Activated T-helper 17 cell treated with anti-CD3 and anti-CD28 coated beads, Interleukin-2, amount 50 U/mL, for 72 hours (primary cell): ENCODE measurements around the gene APOE. TPM values are rescaled to one million over a fixed set of nuclear protein-coding genes. Genes with fewer than 3 reads are reported as not detected.
A peak's percentile ranks its signal among the peaks of the same experiment; 100 is the strongest.
"Not testable (repeated sequence)": the region's sequence is repeated elsewhere in the genome, so short reads cannot be mapped to it uniquely, and the experiment has no call there.

Experiments used
- ATAC-seq: fragments of 150-1000 bp; cut with Tn5 transposase; replicated peaks from 2 replicates; pipeline ENCODE4 v1.10.0; 2021; ENCODE audit warnings: mild to moderate bottlenecking, moderate library complexity
- H3K27ac Mint-ChIP-seq: one replicate; pipeline ENCODE4 v1.8.0; 2022; ENCODE audit warnings: mixed read lengths
- H3K27me3 Mint-ChIP-seq: one replicate; pipeline ENCODE4 v1.8.0; 2022; ENCODE audit warnings: mixed read lengths
- H3K36me3 Mint-ChIP-seq: one replicate; pipeline ENCODE4 v1.8.0; 2022; ENCODE audit warnings: low read depth, mild to moderate bottlenecking, mixed read lengths
- H3K4me1 Mint-ChIP-seq: one replicate; pipeline ENCODE4 v1.8.0; 2022; ENCODE audit warnings: mixed read lengths
- H3K4me3 Mint-ChIP-seq: one replicate; pipeline ENCODE4 v1.8.0; 2022; ENCODE audit warnings: mild to moderate bottlenecking, mixed read lengths
- H3K9me3 Mint-ChIP-seq: one replicate; pipeline ENCODE4 v1.8.0; 2022; ENCODE audit warnings: mixed read lengths
- total RNA-seq, 2 donors: library from RNA; stranded (reverse); gene quantifications; one replicate each; pipeline ENCODE4 v1.2.3, GENCODE V29; 2022

The APOE gene
- total RNA-seq, 2 donors from 2014 or later: 0.91 to 2.2 TPM

DNA sequence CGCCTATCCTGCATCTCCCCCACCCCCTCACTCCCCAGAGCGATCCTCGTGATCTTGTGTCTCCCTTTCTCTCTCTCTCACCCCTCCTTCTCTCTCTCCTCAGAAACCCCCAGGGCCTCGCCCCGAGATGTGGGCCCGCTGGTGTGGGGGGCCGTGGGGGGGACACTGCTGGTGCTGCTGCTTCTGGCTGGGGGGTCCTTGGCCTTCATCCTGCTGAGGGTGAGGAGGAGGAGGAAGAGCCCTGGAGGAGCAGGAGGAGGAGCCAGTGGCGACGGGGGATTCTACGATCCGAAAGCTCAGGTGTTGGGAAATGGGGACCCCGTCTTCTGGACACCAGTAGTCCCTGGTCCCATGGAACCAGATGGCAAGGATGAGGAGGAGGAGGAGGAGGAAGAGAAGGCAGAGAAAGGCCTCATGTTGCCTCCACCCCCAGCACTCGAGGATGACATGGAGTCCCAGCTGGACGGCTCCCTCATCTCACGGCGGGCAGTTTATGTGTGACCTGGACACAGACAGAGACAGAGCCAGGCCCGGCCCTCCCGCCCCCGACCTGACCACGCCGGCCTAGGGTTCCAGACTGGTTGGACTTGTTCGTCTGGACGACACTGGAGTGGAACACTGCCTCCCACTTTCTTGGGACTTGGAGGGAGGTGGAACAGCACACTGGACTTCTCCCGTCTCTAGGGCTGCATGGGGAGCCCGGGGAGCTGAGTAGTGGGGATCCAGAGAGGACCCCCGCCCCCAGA, 27.3 kb upstream of the APOE start:
- ATAC-seq: no peak
- Mint-ChIP-seq H3K9me3 (no peaks in the 10 kb centered on the region), H3K4me1 (peaks cover 11% of the 10 kb centered on the region), H3K27ac (no peak overlapping the region), H3K4me3 (no peak overlapping the region), H3K36me3 (no peaks in the 10 kb centered on the region), H3K27me3 (no peaks in the 10 kb centered on the region)

DNA sequence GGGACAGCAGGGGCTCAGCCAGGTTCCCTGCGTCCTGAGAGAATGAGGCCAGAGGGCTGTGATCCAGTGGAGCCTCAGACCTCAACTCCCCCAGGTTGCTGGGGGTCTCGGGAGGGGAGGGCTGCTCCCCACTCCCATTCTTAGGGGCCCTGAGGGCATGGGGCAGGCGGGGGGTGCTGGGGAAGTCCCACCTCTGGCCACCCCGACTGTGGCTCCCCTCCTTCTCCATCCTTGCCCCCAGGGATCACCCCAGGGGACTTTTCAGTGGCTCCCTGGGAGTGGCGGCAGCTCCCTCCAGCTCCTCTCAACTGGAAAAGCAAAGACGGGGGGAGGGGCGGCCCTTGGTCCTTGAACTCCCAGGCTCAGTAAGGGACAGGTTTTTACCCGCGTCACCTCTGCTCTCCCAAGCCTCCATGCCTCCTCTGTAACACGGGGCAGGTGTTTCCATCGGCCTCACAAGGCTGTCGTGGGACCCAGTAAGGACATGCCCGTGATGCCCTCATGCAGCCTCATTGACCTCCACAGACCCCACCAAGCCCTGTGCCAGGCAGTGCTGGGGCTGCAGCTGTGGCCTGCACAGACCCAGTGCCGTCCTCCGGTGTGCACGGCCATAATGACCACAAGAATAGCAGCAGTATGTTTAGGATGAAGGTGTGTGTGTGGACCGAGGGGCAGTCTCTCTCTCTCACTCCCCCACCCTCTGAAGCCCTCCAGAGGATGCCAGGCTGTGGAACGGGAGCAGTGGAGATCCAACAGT, 26.1 kb upstream of the APOE start:
- H3K36me3 Mint-ChIP-seq: no peaks in the 10 kb centered on the region
- ATAC-seq: no peak
- no peaks in the 10 kb centered on the region for H3K9me3 Mint-ChIP-seq
- H3K4me1 Mint-ChIP-seq: peaks cover 12% of the 10 kb centered on the region
- no peak overlapping the region for H3K4me3 Mint-ChIP-seq
- no peak overlapping the region for H3K27ac Mint-ChIP-seq
- H3K27me3 Mint-ChIP-seq: no peaks in the 10 kb centered on the region

DNA sequence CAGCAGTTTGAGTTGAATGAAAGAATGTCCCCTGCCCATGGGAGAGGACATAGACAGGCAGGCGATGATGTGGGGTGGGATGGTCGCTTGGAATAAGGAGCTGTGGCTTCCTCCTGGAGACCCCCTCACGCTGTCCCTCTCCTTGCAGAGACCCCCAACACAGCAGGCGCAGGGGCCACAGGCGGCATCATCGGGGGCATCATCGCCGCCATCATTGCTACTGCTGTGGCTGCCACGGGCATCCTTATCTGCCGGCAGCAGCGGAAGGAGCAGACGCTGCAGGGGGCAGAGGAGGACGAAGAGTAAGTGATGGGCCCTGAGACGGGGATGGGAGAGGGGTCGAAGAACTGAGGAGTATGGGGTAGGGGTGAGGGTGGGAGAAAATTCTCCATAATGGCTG, 23.5 kb upstream of the APOE start:
- ATAC-seq: no peak
- Mint-ChIP-seq H3K27ac (no peak overlapping the region), H3K4me3 (no peak overlapping the region), H3K27me3 (no peaks in the 10 kb centered on the region), H3K36me3 (no peaks in the 10 kb centered on the region), H3K4me1 (peaks cover 7% of the 10 kb centered on the region), H3K9me3 (no peaks in the 10 kb centered on the region)

DNA sequence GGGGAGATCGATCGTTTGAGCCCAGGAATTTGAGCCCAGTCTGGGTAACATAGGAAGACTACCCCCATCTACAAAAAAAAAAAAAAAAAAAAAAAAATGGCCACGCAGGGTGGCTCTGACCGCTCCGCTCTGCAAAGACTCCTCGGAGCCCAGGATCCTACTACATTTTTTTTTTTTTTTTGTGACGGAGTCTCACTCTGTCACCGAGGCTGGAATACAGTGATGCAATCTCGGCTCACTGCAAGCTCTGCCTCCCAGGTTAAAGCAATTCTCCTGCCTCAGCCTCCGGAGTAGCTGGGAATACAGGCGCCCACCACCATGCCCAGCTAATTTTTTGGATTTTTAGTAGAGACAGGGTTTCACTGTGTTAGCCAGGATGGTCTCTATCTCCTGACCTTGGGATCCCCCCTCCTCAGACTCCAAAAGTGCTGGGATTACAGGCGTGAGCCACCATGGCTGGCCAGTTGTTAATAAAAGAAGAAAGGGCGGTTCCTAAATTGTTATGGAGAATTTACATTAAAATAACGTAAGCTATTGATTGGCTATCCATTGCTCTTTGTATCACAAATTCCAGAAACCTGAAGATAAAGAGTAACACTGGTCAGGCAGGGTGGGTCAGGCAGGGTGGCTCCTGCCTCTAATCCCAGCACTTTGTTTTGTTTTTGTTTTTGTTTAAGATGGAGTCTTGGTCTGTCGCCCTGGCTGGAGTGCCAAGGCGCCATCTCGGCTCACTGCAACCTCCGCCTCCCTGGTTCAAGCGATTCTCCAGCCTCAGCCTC, 22.8 kb upstream of the APOE start:
- H3K27me3 Mint-ChIP-seq, H3K4me1 Mint-ChIP-seq, H3K36me3 Mint-ChIP-seq, H3K4me3 Mint-ChIP-seq, H3K9me3 Mint-ChIP-seq, ATAC-seq, H3K27ac Mint-ChIP-seq: not testable (repeated sequence)

DNA sequence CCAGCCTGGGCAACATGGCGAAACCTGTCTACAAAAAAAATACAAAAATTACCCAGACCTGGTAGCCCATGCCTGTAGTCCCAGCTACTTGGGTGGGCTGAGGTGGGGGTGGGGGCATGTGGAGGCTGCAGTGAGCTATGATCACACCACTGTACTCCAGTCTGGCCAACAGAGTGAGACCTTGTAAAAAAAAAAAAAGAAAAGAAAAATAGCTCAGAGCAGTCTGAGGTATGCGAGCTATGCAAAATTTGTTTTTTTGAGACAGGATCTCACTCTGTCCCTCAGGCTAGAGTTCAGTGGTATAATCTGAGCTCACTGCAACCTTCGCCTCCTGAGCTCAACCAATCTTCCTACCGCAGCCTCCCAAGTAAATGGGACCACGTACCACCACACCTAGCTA, 21.7 kb upstream of the APOE start:
- Mint-ChIP-seq H3K27me3 (no peaks in the 10 kb centered on the region), H3K36me3 (no peaks in the 10 kb centered on the region), H3K4me3 (no peak overlapping the region), H3K4me1 (peaks cover 4% of the 10 kb centered on the region), H3K27ac (no peak overlapping the region), H3K9me3 (no peaks in the 10 kb centered on the region)
- no peak for ATAC-seq

DNA sequence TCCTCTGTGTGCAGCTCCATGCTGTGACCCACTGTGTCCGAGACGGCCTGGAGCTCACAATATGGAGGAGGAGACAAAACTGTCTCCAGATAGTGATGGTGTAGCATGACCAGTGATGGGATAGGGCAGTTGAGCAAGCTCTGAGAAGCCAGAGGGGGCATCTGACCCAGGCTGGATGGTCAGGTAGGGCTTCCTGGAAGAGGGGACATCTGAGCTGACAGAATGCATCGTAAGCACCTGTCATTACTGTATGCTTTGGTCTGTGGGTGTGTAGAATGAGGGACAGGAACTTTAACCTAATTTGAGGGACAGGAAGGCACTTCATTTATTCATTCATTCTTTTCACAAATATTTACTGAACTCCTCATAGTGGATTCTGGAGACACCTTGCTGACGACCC, 21.0 kb upstream of the APOE start:
- no peak for ATAC-seq
- Mint-ChIP-seq H3K9me3 (no peaks in the 10 kb centered on the region), H3K27me3 (no peaks in the 10 kb centered on the region), H3K36me3 (no peaks in the 10 kb centered on the region), H3K4me3 (no peak overlapping the region), H3K27ac (no peak overlapping the region), H3K4me1 (peaks cover 8% of the 10 kb centered on the region)

GRCh38 chr19:44886141-44886540, 19.5 kb upstream of the APOE start:
- peaks cover 13% of the 10 kb centered on the region for H3K4me1 Mint-ChIP-seq
- peaks cover 4% of the 10 kb centered on the region for H3K36me3 Mint-ChIP-seq
- ATAC-seq: no peak
- no peak overlapping the region for H3K4me3 Mint-ChIP-seq
- no peaks in the 10 kb centered on the region for H3K27me3 Mint-ChIP-seq
- no peak overlapping the region for H3K27ac Mint-ChIP-seq
- H3K9me3 Mint-ChIP-seq: no peaks in the 10 kb centered on the region

DNA sequence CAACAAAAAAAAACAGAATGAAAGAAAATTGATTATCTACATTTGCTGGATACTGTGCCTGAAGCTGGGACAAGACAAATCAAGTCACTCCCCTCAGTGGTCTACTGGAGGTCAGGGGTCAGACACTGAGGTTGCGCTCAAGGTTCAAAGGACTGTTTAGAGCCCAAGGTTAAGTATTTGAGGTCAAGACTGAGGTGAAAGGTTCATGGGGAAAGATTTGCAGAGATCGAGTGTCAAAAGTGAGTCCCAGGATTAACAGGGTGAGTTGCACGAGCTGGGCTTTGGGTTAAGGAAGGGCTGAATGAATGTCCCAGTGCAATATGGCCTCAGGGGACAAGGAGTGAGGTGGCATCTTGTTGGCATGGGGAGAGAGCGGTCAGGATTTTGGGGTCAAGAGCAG, 17.9 kb upstream of the APOE start:
- Mint-ChIP-seq H3K4me3 (no peak overlapping the region), H3K27me3 (no peaks in the 10 kb centered on the region), H3K4me1 (peaks cover 22% of the 10 kb centered on the region), H3K36me3 (peaks cover 17% of the 10 kb centered on the region), H3K9me3 (no peaks in the 10 kb centered on the region), H3K27ac (no peak overlapping the region)
- no peak for ATAC-seq

- not testable (repeated sequence) for H3K27ac Mint-ChIP-seq, H3K9me3 Mint-ChIP-seq, H3K4me3 Mint-ChIP-seq, ATAC-seq, H3K27me3 Mint-ChIP-seq
- Mint-ChIP-seq H3K36me3 (peaks cover 24% of the 10 kb centered on the region), H3K4me1 (peaks cover 26% of the 10 kb centered on the region)
Observed at GRCh38 chr19:44888335-44888734, 17.3 kb upstream of the APOE start.

- no peak for ATAC-seq
- H3K36me3 Mint-ChIP-seq: peaks cover 40% of the 10 kb centered on the region
- H3K9me3 Mint-ChIP-seq: no peaks in the 10 kb centered on the region
- H3K4me3 Mint-ChIP-seq: peak overlapping the region; percentile 82
- H3K4me1 Mint-ChIP-seq: peaks cover 23% of the 10 kb centered on the region
- no peaks in the 10 kb centered on the region for H3K27me3 Mint-ChIP-seq
- H3K27ac Mint-ChIP-seq: peak overlapping the region; percentile 86
Observed at GRCh38 chr19:44889830-44890365, 15.7 kb upstream of the APOE start.

GRCh38 chr19:44890366-44891015, 15.1 kb upstream of the APOE start:
- peak overlapping the region; percentile 86 for H3K27ac Mint-ChIP-seq
- H3K36me3 Mint-ChIP-seq: peaks cover 46% of the 10 kb centered on the region
- H3K9me3 Mint-ChIP-seq: no peaks in the 10 kb centered on the region
- H3K4me1 Mint-ChIP-seq: peaks cover 23% of the 10 kb centered on the region
- no peaks in the 10 kb centered on the region for H3K27me3 Mint-ChIP-seq
- H3K4me3 Mint-ChIP-seq: peak overlapping the region; percentile 82
- ATAC-seq: peak; percentile 87

DNA sequence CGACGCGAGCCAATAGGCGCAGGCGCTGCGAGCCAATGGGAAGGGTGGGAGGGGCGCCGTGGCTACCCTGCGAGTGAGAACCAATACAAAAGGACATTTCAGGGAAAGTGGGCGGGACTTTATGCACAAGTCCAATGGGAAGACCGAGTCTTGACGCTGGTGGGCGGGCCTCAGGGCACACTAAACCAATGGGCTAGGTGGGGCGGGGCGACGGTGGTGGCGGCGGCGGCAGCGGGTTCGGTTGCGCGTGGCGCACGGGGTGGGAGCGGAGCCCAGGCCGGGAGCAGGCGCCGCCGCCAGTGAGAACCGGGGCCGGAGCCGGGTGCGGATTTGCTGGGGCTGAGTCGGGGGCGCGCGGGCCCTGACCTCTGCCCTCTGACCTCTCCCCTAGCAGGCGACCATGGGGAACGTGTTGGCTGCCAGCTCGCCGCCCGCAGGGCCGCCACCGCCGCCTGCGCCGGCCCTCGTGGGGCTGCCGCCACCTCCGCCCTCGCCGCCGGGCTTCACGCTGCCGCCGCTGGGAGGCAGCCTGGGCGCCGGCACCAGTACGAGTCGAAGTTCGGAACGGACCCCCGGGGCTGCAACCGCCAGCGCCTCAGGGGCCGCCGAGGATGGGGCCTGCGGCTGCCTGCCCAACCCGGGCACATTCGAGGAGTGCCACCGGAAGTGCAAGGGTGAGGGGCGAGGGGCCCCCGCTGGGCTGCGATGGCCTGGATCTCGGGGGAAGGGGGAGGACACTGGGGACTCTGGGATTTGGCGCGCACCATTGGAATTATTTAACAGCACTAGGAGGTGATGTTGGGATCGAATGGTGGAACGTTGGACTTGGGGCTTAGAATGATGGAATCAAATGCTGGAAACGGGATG, 14.3 kb upstream of the APOE start, which contains the start of gene TOMM40:
Gene TOMM40, plus strand, starts transcription at position 239 of the 867 bp plus-strand sequence. Its CDS starts 162 bp downstream, at position 401.
- ATAC-seq: no peak
- peaks cover 27% of the 10 kb centered on the region for H3K4me1 Mint-ChIP-seq

DNA sequence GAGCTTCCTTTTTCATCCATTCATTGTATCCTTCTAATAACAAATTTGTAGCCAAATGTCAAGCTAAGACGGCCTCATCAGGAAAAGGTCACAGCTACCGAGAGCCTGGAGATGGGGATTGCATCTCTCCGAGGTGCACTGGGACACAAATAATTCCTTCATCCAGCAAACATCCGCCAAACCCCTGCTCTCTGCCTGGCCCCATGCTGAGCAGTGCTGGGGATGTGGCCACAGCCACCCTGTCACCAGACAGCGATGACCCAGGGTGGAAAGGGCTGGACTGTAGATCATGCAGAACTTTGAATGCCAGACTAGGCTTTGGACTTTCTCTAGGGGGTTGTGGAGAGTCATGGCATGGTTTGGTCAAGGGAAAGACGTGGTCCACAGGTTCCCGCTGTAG, 12.7 kb upstream of the APOE start:
- peaks cover 27% of the 10 kb centered on the region for H3K4me1 Mint-ChIP-seq
- H3K4me3 Mint-ChIP-seq: peak overlapping the region; percentile 82
- ATAC-seq: no peak
- peaks cover 70% of the 10 kb centered on the region for H3K36me3 Mint-ChIP-seq
- no peaks in the 10 kb centered on the region for H3K27me3 Mint-ChIP-seq
- no peaks in the 10 kb centered on the region for H3K9me3 Mint-ChIP-seq
- H3K27ac Mint-ChIP-seq: peak overlapping the region; percentile 86

More for the DNA sequence above, 14.3 kb upstream of the APOE start, which contains the start of gene TOMM40:
- Mint-ChIP-seq H3K27me3 (no peaks in the 10 kb centered on the region), H3K36me3 (peaks cover 53% of the 10 kb centered on the region), H3K4me3 (peak within 1 kb of the TSS; percentile 82), H3K27ac (peak within 1 kb of the TSS; percentile 86), H3K9me3 (no peaks in the 10 kb centered on the region)
